HG03103 (cell line): ENCODE measurements around the gene IKZF5.

ENCODE experiments used
- ATAC-seq: cut with Tn5 transposase; IDR thresholded peaks from one replicate; pipeline ENCODE4 v1.9.1; 2021; ENCODE audit warnings: low read depth; ENCODE audit not compliant: unreplicated experiment

The IKZF5 gene

DNA sequence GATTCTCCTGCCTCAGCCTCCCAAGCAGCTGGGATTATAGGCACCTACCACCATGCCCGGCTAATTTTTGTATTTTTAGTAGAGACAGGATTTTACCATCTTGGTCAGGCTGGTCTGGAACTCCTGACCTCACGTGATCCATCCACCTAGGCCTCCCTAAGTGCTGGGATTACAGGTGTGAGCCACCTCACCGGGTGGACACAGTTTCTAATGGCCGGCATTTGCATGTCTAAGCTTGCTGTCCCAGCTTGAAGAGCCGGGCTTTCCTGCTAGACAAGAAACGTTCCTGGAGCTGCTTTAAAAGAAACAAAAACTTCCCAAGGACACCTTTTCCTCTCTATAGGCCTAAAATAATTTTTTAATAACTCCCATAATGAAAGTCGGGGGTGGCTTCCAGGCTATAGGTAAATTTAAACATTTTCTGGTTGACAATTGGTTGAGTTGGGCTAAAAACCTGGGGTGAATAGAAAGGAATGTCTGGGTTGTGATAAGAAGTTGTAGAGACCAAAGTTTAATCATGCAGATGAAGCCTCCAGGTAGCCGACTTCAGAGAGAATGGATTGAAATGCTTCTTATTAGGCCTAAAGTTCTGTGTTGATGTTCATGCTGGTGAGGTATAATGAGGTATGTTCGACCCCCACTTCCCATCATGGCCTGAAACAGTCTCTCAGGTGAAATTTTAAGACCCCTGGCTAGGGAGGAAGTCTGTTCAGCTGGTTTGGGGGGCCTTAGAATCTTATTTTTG is 9.0 kb upstream of the IKZF5 start:
- ATAC-seq, result no peak

DNA sequence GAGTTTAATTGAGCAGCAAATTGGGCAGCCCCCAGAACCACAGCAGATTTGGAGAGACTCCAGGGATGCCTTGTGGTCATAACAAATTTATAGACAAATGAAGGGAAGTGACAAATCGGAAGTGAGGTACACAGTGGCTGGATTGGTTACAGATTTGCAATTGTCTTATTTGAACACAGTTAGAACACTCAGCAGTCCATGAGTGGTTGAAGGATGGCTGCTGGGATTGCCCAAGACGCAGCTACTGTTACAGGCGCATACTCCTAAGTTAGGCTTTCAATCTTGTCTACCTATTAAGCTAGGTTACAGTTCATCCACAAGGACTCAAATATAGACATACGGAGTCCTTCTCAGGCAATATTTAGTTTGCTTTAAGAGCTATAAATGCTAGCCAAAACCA is 7.6 kb upstream of the IKZF5 start:
- no peak for ATAC-seq

DNA sequence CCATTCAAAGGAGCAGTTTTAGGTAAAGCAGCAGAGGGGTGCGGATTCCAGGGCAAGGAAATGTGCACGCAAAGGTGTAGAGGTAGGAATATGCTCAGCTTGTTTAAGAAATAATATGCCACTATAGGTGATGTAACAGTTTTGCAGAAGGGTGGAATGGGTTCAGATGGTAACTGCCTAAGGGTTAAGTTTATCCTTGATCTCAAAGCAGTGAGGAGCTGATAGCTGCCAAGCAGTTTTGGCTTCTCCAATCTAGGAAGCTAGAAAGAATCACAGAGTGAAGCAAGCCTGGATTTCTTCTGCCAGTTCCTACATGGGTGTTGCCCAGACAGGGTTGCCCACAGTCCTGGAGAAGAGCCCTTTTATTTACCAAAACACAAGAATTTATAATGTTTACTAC is 6.2 kb upstream of the IKZF5 start:
- ATAC-seq, result no peak

DNA sequence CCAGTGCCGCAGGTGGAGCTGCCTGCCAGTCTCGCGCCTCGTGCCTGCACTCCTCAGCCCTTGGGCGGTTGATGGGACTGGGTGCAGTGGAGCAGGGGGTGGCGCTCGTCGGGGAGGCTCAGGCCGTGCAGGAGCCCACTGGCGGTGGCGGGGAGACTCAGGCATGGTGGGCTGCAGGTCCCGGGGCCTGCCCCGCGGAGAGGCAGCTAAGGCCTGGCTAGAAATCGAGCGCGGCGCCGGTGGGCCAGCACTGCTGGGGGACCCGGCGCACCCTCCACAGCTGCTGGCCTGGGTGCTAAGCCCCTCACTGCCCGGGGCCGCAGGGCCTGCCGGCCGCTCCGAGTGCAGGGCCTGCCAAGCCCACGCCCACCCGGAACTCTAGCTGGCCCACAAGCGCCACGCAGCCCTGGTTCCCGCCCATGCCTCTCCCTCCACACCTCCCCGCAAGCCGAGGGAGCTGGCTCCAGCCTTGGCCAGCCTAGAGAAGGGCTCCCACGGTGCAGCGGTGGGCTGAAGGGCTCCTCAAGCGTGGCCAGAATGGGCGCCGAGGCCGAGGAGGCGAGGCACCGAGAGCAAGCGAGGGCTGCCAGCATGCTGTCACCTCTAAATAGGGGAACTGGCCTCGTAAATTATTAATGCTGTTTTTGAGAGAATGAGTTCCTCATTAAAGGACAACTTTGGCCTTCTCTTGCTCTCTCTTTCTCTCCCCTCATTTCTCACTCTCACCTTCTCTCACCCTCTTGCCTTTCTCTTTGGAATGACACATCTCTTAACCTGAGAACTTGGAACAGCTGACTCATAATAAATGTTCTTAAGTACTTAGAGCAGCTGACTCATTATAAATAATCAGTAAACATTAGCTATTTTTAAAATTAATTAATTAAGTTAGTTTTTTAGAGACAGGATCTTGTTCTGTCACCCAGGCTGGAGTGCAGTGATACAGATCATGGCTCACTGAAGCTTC is 5.1 kb upstream of the IKZF5 start:
- no peak for ATAC-seq

- no peak for ATAC-seq
Measured at GRCh38 chr10:123011987-123012386, 3.4 kb upstream of the IKZF5 start.

DNA sequence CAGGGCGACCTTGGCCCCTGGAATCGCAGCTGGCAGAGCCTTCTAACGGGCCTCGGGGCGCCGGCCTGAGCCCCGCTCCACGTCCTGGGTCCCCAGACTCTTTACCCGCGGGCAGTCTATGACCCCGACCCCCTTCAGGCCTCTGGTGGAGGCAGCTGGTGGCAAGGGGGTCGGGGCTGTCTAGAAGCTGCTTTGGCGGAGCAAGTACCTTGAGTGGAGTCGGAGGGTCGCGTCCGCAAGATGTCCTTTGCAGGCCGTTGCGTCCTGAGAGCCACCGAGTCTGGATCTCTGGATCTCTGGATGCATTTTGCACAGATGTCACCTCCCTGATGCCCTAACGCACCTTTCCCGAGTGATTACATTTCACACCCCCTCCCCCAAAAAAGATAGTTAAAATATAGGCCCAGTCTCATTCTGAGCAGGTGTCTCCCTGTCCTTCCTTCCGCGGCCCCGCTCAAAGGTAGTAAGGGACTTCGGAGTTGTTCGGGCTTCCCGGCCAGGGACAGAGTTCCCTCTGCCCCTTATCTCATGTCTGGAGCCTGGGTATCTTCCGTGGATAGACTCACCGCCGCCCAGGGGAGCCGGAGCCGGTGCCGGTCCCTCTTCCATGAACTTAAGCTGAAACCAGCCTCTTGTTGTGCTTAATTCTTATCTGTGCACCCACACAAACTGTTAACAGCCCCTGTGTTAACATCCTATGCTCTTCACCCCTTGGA is 668 bp upstream of the IKZF5 start:
- peak; percentile 25 for ATAC-seq

GRCh38 chr10:123007558-123008354 is 839 bp downstream of the IKZF5 start:
- peak; percentile 38 for ATAC-seq

GRCh38 chr10:123004298-123004697 is 4.3 kb downstream of the IKZF5 start:
- no peak for ATAC-seq

DNA sequence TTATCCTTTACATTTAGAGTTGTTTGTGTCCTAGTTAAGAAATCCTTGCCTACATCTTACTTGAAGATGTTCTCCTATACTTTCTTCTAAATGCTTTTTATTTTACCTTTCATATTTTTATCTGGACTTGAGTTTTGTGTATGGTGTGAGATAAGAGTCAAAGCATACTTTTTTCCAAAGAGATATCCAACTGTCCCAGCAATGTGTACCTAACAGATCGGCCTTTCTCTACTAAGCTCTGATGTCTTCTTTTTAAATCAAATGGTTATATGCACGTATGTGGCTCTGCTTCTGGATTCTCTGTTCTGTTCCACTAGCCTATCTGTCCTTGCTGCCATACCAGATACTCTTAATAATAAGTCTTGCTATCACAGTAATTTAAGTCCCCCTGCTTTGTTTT is 7.2 kb downstream of the IKZF5 start:
- ATAC-seq, result no peak

GRCh38 chr10:123000155-123000554 is 8.4 kb downstream of the IKZF5 start:
- ATAC-seq, result no peak

DNA sequence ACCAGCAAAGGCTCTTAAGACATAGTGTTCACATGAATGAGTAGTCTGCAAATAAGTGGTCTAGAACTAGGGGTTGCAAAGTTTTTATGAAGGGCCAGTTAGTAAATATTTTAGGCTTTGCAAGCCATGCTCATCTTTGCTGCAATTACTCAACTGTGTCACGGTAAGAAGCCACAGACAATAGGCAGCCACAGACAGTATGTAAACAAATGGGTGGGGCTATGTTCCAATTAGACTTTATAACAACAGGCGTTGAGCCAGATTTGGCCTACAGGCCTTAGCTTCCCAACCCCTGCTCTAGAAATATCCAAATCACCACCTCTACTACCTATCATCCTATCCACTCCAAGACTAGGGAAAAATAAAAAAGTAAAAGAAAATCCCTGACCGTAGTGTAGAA is 9.2 kb downstream of the IKZF5 start:
- no peak for ATAC-seq

- ATAC-seq, result no peak
Measured at GRCh38 chr10:122998934-122999333, 9.7 kb downstream of the IKZF5 start.

- no peak for ATAC-seq
Measured at GRCh38 chr10:122998360-122998917, 10.2 kb downstream of the IKZF5 start.

DNA sequence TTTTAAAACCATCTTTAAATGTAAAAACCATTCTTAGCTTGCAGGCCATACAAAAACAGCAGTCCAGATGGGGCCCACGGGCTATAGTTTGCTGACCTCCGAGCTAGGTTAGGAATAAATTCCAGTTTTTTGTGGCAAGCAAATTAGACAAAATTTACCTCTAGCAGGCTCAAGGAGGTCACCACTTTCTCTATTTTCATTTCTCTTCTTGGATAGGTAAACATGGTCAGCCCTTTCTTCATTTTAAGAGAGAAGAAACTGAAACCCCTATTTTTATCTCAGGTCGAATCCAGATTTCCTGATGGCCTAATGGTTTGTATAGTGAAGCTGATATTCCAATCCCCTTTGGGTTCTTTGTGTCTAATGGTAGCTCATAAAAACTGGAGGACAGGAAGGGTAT is 10.7 kb downstream of the IKZF5 start:
- ATAC-seq, result no peak

DNA sequence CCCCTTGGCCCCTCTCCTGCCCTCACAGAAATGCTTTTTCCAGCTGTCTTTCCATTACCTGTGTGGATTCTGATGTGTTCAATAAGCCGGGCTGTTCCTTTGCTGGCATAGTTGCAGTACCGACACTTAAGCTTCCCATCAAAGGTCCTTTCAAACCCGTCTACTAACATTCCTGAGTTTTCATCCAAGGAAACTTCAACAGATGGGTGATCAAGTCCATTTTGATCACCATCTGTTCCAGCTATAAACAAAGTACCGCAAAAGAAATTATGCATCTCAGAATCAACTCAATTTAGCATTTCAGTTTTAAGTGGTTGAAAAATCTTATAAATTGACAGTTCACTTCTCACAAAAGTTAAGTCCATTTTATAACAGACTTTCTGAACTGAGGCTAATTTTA is 12.7 kb downstream of the IKZF5 start:
- ATAC-seq, result no peak

DNA sequence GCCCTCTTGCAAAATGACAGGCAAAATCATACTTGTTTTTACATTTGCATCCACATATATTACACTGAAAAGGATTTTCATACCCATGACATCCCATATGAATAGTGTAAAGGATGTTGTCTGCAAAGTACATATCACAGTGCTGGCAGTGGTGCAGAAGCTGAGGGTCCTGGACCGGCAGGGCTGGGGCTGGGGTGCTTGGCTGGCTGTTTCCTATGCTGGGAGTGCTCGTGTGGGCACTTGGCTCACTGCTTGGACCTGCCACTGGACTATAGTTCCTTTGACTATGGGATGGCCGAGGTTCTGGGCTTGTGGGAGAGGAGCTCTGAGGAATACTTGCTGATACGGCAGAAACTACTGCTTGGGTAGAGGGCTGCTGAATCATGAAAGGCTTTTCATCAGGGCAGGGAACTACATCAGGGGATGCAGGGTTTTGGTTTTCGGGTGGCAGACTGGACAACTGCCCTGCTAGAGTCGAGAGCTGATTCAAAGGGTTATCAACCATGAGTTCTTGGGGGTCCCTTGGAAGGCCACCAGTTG is 14.7 kb downstream of the IKZF5 start:
- ATAC-seq, result no peak

DNA sequence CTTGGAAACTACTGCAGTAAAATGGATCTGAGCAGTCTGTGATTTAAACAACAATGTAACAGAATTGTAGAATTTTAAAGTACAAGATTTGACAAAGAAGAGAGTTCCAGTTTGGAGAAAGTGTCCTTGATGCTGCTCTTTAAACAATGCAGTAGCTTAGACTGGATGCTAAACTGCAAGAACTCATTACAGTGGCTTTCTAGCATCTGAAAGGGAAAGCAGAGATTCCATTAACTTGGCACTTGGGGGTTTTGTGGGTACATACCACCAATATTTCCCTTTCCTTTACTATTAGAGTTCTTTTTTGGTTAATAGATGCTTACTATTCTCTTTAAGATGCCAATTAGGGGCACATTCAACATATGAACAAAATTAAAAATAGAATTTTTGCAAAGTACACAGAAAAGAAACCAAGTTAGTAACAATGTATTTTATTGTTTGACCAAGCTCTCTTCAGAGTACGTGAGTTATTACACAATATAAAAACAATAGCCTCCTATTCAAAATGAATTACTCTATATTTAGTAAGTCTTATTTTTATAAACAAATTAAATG is 16.5 kb downstream of the IKZF5 start:
- no peak for ATAC-seq

DNA sequence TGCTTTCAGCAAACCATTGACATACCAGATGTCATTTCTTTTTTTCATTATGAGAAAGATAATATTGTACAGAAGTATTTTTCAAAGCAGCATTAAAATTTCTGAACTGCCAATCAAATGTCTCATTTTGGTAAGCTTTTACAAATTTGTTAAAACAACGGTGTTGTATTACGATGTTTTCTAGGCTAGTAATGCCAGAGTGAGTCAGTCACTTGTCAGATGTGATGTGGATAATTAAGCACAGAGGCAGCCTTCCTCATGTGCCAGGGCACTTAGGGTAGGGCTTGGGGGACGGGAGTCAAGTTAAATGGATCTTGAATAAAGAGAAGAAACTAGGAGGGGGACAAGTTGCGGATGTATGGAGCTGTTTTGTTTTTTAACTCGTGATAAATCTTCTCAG is 18.3 kb downstream of the IKZF5 start:
- ATAC-seq, result no peak

DNA sequence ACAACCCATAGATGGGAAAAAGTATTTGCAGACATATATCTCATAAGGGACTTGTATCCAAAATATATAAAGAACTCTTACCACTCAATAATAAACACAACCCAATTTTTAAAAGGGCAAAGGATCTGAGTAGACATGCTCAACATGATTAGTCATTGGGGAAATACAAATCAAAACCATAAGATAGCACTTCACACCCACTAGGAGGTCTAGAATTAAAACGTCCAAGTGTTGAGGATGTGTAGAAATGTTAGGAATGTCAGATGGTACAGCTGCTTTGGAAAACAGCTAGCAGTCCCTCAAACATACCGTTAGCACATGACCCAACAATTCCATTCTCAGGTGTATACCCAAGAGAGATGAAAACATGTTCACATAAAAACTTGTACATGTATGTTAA is 20.1 kb downstream of the IKZF5 start:
- ATAC-seq, result no peak
